SK-N-MC (cell line): Measurements from ENCODE around the gene PLXNB3.
A peak's percentile ranks its signal among the peaks of the same experiment; 100 is the strongest.
"Not testable (repeated sequence)": the region's sequence is repeated elsewhere in the genome, so short reads cannot be mapped to it uniquely, and the experiment has no call there.

Experiments used
- DNase-seq: peaks from one replicate; pipeline ENCODE4 v3.0.0-alpha.2; 2011; ENCODE audit warnings: low read depth, low spot score
- H3K27ac ChIP-seq: fragments of 200-600 bp; sonication (generic); 2 replicates; pipeline ENCODE4 v1.5.1; 2016; ENCODE audit warnings: mixed run types
- H3K36me3 ChIP-seq: fragments of 200-600 bp; sonication (generic); 2 replicates; pipeline ENCODE4 v1.6.1; 2017; ENCODE audit warnings: antibody characterized with exemption, low read length, mixed read lengths; ENCODE audit not compliant: insufficient read depth
- H3K4me3 ChIP-seq: fragments of 200-600 bp; sonication (generic); 2 replicates; pipeline ENCODE4 v1.5.1; 2016
- H3K9ac ChIP-seq: fragments of 200-600 bp; sonication (generic); 2 replicates; pipeline ENCODE4 v1.8.0; 2017; ENCODE audit warnings: mixed run types, mixed read lengths; ENCODE audit not compliant: insufficient read length
- H3K9me3 ChIP-seq: fragments of 200-600 bp; sonication (generic); 2 replicates; pipeline ENCODE4 v1.6.1; 2017; ENCODE audit warnings: low read depth, mild to moderate bottlenecking, antibody characterized with exemption, low read length, moderate library complexity, mixed read lengths
- EZH2 ChIP-seq: fragments of 200-600 bp; sonication (generic); IDR thresholded peaks from one replicate; pipeline ENCODE4 v1.6.1; 2017; ENCODE audit warnings: antibody characterized with exemption
- FOXP2 ChIP-seq: optimal IDR thresholded peaks from 2 replicates; pipeline ENCODE3; 2011; ENCODE audit warnings: mild to moderate bottlenecking, moderate library complexity; ENCODE audit not compliant: insufficient read depth; ENCODE audit errors: extremely low read length, control extremely low read depth
- POLR2AphosphoS5 ChIP-seq: IDR thresholded peaks from 2 replicates; pipeline ENCODE4 v1.6.1; 2012; ENCODE audit warnings: mild to moderate bottlenecking, low read depth, low read length, borderline replicate concordance

Gene PLXNB3

DNA sequence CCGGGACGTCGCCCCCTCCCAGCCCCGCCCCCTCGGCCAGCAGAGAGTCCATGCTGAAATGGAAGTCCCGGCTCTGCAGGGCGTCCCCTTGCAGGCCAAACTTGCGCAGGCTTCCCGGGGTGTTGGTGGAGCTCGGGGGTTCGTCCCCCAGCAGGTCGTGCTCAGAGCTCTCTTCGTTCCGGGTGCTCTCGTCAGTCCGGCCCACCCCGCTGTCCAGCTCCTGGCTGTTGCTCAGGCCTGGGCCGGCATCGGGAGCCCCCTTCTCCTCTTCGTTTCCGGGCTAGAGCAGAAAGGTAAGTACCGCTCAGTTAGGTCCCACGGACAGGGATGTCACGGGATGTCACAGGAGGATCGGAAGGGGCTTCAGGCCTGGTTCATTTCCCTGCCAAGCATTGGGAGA lies 40.6 kb downstream of the PLXNB3 start:
- no peak overlapping the region for H3K9ac ChIP-seq
- TF ChIP-seq EZH2 (no peak), FOXP2 (no peak), POLR2AphosphoS5 (no peak)
- DNase-seq: no peak
- H3K27ac ChIP-seq: no peak overlapping the region
- H3K4me3 ChIP-seq: no peak overlapping the region
- no peaks in the 10 kb centered on the region for H3K9me3 ChIP-seq
- H3K36me3 ChIP-seq: no peaks in the 10 kb centered on the region

- Histone ChIP-seq H3K9me3 (no peaks in the 10 kb centered on the region), H3K9ac (no peak overlapping the region), H3K36me3 (no peaks in the 10 kb centered on the region), H3K27ac (no peak overlapping the region), H3K4me3 (no peak overlapping the region)
- no peak for DNase-seq
- no peak for TF ChIP-seq FOXP2
- TF ChIP-seq POLR2AphosphoS5: no peak
These were observed 41.4 kb downstream of the PLXNB3 start for GRCh38 chrX:153805436-153805835.

- no peak for DNase-seq
- Histone ChIP-seq H3K9me3 (no peaks in the 10 kb centered on the region), H3K36me3 (no peaks in the 10 kb centered on the region), H3K4me3 (no peak overlapping the region), H3K27ac (no peak overlapping the region), H3K9ac (no peak overlapping the region)
- no peak for TF ChIP-seq FOXP2
- TF ChIP-seq POLR2AphosphoS5: no peak
- TF ChIP-seq EZH2: no peak
These were observed 43.0 kb downstream of the PLXNB3 start for GRCh38 chrX:153806999-153807575.

DNA sequence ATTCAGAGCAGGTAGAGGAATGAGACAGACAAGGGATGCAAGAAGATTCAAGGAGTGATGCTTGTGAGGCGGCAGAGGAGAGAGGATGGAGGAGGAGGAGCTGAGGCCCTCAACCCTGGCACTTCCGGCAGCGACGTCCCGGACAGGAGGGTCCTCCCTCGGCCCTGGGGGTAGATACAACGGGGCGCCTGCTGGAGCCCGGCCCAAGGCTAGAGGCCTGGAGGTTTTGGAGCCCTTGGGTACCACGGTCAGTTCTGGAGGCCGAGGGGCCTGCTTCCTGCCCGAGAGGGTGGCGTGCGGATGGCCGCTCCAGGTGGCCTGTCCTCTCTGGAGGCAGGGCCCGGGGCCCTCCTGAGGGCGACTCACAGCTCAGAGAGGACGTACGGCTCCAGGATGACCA lies 43.9 kb downstream of the PLXNB3 start:
- TF ChIP-seq FOXP2 (no peak), EZH2 (no peak), POLR2AphosphoS5 (no peak)
- no peak overlapping the region for H3K9ac ChIP-seq
- H3K9me3 ChIP-seq: no peaks in the 10 kb centered on the region
- H3K27ac ChIP-seq: no peak overlapping the region
- H3K36me3 ChIP-seq: no peaks in the 10 kb centered on the region
- no peak overlapping the region for H3K4me3 ChIP-seq
- no peak for DNase-seq

DNA sequence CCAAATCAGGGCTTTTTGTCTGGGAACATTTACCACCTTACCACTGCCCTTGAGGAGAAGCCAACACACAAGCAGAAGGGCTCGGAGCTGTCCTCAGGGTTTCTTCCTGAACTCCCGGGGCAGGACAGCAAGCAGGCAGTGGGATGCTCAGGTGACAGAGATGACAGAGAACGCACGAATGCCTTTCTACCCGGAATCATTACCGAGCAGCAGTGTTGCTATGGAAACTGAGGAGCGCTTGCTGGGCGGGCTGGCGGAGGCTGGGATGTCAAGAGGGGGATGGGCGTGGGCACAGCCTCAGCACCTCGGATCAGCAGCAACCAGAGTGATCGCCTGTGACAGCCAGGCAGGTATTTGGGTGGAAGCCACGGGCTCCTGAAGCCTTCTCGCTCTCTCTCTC lies 48.2 kb downstream of the PLXNB3 start:
- DNase-seq: no peak
- TF ChIP-seq FOXP2: no peak
- no peak for TF ChIP-seq EZH2
- TF ChIP-seq POLR2AphosphoS5: no peak
- Histone ChIP-seq H3K36me3 (no peaks in the 10 kb centered on the region), H3K9ac (no peak overlapping the region), H3K9me3 (no peaks in the 10 kb centered on the region), H3K4me3 (no peak overlapping the region), H3K27ac (no peak overlapping the region)

GRCh38 chrX:153813161-153813560 lies 49.1 kb downstream of the PLXNB3 start:
- H3K9ac ChIP-seq: no peak overlapping the region
- DNase-seq: no peak
- no peak overlapping the region for H3K4me3 ChIP-seq
- TF ChIP-seq POLR2AphosphoS5: no peak
- no peak for TF ChIP-seq EZH2
- no peak for TF ChIP-seq FOXP2
- H3K9me3 ChIP-seq: no peaks in the 10 kb centered on the region
- no peaks in the 10 kb centered on the region for H3K36me3 ChIP-seq
- no peak overlapping the region for H3K27ac ChIP-seq

- peak overlapping the region; percentile 64; the same call in 1 of the 2 replicates for H3K27ac ChIP-seq
These were observed 50.7 kb downstream of the PLXNB3 start for GRCh38 chrX:153814591-153815315.

DNA sequence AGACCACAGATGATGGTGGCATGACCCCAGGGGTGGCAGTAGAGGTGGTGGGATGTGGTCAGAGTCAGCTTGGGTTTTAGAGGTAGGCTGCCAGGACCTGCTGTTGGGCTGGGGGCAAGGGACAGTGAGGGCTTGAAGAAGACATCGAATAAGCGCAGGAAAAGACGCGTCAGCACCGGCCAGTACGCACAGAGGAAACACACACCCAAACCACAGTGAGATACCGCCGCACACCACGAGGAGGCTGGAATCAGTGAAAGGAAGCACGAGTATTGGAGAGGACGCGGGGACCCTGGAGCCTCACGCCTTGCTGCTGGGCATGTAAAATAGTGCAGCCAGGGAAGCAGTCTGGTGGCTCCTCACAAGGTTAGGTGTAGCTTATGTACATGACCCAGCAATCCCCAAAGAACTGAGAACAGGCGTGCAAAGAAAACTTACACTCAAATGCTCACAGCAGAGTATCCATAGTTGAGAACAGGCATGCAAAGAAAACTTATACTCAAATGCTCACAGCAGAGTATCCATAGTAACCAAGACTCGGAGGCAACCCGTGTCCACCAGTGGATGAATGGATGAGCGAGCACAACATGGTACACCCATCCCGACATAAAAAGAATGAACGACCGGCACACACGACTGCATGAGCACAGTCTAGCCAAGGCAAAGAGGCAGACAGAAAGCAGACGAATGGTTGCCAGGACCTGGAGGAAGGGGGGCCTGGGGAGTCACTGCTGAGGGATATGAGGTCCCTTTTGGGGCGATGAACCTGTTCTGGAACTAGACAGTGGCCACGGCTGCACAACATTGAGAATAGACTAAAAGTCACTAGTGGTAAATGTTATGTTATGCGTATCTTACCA lies 53.0 kb downstream of the PLXNB3 start:
- H3K4me3 ChIP-seq: no peak overlapping the region
- H3K9ac ChIP-seq: no peak overlapping the region
- TF ChIP-seq EZH2 (no peak), POLR2AphosphoS5 (no peak), FOXP2 (no peak)
- DNase-seq: no peak
- H3K9me3 ChIP-seq: no peaks in the 10 kb centered on the region
- no peaks in the 10 kb centered on the region for H3K36me3 ChIP-seq
- H3K27ac ChIP-seq: no peak overlapping the region

More at GRCh38 chrX:153814591-153815315, 50.7 kb downstream of the PLXNB3 start:
- Histone ChIP-seq H3K4me3 (no peak overlapping the region), H3K36me3 (no peaks in the 10 kb centered on the region), H3K9me3 (no peaks in the 10 kb centered on the region), H3K9ac (no peak overlapping the region)
- no peak for TF ChIP-seq EZH2
- no peak for TF ChIP-seq FOXP2
- TF ChIP-seq POLR2AphosphoS5: no peak
- DNase-seq: no peak

DNA sequence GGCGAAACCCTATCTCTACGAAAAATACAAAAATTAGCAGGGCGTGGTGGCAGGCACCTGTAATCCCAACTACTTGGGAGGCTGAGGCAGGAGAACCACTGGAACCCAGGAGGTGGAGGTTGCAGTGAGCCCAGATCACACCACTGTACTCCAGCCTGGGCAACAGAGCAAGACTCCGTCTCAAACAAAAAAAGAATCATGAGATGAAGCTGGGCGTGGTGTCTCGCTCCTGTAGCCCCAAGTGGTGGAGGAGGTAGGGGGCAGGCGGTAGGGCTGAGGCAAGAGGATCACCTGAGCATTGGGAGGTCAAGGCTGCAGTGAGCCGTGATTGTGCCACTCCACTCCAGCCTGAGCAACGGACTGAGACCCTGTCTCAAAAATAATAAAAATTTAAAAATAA lies 54.0 kb downstream of the PLXNB3 start:
- not testable (repeated sequence) for H3K9ac ChIP-seq, H3K9me3 ChIP-seq, H3K4me3 ChIP-seq, H3K36me3 ChIP-seq, H3K27ac ChIP-seq, DNase-seq
